Naive B cell (primary cell): ENCODE results near the gene USH2A. TPM values are rescaled to one million over a fixed set of nuclear protein-coding genes. Genes with fewer than 3 reads are reported as not detected.
A peak's percentile ranks its signal among the peaks of the same experiment; 100 is the strongest.

Experiments
- ATAC-seq, 2 donors: fragments of 150-1000 bp; cut with Tn5 transposase; 2 replicates each; pipeline ENCODE4 v1.10.0; 2021; ENCODE audit warnings: low read depth in 2 of 2, mild to moderate bottlenecking in 2 of 2, moderate library complexity in 2 of 2
- DNase-seq: peaks from one replicate; pipeline ENCODE4 v3.0.0; 2022
- H3K27ac Mint-ChIP-seq, 6 donors: one replicate each; pipeline ENCODE4 v1.8.0; 2020 to 2022; ENCODE audit warnings: mild to moderate bottlenecking in 6 of 6, mixed read lengths in 6 of 6, moderate library complexity in 5 of 6, inconsistent platforms in 2 of 6
- H3K27me3 Mint-ChIP-seq, 3 donors: one replicate each; pipeline ENCODE4 v1.8.0; 2021 to 2022; ENCODE audit warnings: mixed read lengths in 3 of 3, mild to moderate bottlenecking in 1 of 3
- H3K36me3 Mint-ChIP-seq, 2 donors: one replicate each; pipeline ENCODE4 v1.8.0; 2020 to 2022; ENCODE audit warnings: mixed read lengths in 2 of 2, inconsistent platforms in 1 of 2, mild to moderate bottlenecking in 1 of 2
- H3K4me1 Mint-ChIP-seq, 3 donors: one replicate each; pipeline ENCODE4 v1.8.0; 2020 to 2022; ENCODE audit warnings: mixed read lengths in 3 of 3, inconsistent platforms in 1 of 3, mild to moderate bottlenecking in 1 of 3, moderate library complexity in 1 of 3
- H3K4me3 Mint-ChIP-seq, 8 donors: one replicate each; pipeline ENCODE4 v1.8.0; 2020 to 2022; ENCODE audit warnings: mild to moderate bottlenecking in 8 of 8, mixed read lengths in 8 of 8, moderate library complexity in 8 of 8, inconsistent platforms in 2 of 8
- H3K9me3 Mint-ChIP-seq, 7 donors: one replicate each; pipeline ENCODE4 v1.8.0; 2020 to 2022; ENCODE audit warnings: mixed read lengths in 7 of 7, mild to moderate bottlenecking in 5 of 7, inconsistent platforms in 2 of 7, moderate library complexity in 1 of 7
- polyA plus RNA-seq, 6 donors: library from polyadenylated mRNA; unstranded; fragments of 300-500 nt; fragmentation: Illumina TruSeq; gene quantifications; one replicate each; pipeline ENCODE4 v1.2.3, GENCODE V29; 2021; ENCODE audit warnings: low read depth in 6 of 6

USH2A gene
- polyA plus RNA-seq, 6 donors from 2014 or later: not detected

DNA sequence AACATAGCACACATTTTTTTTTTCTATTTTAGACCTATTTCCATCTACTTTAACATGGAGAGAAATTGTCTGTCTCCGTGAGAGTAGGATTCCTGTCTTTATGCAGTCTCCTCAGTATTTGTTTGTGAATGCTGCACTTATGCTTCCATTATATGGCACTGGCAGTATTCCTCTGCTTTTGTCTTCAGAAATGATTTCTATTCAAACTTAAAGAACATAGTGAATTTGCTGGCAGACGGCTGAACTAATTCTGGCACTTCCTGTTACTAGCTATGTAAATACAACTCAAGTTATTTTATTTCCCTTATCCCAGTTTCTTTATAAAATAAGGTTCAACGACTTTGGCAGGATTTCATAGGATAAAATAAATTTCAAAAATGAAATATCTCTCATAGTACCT is 810.9 kb downstream of the USH2A start:
- Mint-ChIP-seq H3K27ac (no peak overlapping the region), H3K4me3 (no peak overlapping the region), H3K4me1 (no peaks in the 10 kb centered on the region), H3K36me3 (peaks cover 0 to 34% of the 10 kb centered on the region in 2 donors), H3K9me3 (no peaks in the 10 kb centered on the region), H3K27me3 (no peaks in the 10 kb centered on the region)
- ATAC-seq (no peak), DNase-seq (no peak)

GRCh38 chr1:215608646-215609045 is 814.6 kb downstream of the USH2A start:
- H3K9me3 Mint-ChIP-seq: no peaks in the 10 kb centered on the region
- no peak overlapping the region for H3K4me3 Mint-ChIP-seq
- H3K27ac Mint-ChIP-seq: peak overlapping the region in 1 of 6 donors; percentile 31
- peaks cover 0 to 31% of the 10 kb centered on the region in 2 donors for H3K36me3 Mint-ChIP-seq
- H3K27me3 Mint-ChIP-seq: no peaks in the 10 kb centered on the region
- DNase-seq (no peak), ATAC-seq (no peak)
- no peaks in the 10 kb centered on the region for H3K4me1 Mint-ChIP-seq

GRCh38 chr1:215607412-215607811 is 815.8 kb downstream of the USH2A start:
- no peak for ATAC-seq
- H3K4me3 Mint-ChIP-seq: no peak overlapping the region
- no peak for DNase-seq
- H3K9me3 Mint-ChIP-seq: no peaks in the 10 kb centered on the region
- peaks cover 0 to 22% of the 10 kb centered on the region in 2 donors for H3K36me3 Mint-ChIP-seq
- H3K4me1 Mint-ChIP-seq: no peaks in the 10 kb centered on the region
- H3K27ac Mint-ChIP-seq: no peak overlapping the region
- H3K27me3 Mint-ChIP-seq: no peaks in the 10 kb centered on the region

DNA sequence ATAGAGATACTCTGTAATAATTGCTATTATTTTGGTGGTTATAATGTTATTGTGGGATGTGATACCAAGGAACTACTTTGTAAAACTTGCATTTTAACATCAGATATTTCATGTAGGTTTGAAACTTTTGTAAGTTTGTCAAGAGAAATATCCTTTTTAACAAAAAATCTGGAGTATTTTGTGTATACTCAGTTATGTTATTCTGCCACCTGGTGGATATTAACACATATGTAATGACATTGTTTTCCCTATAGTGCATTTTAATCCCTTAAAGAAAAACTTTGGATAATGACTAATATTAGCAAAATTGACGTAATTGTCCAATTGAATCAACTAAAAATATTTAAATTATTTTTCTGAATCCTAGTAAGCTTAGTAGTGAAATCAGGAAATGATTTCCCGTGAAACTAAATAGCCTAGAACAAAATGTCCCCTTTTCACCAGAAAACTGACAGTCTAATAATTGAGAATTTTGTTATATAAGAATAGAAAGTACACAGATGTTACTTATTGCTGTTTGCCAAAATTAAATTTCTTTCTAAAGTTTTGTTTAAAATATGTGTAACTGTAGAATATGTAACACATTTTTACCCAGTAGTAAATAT is 816.6 kb downstream of the USH2A start:
- Mint-ChIP-seq H3K27me3 (no peaks in the 10 kb centered on the region), H3K36me3 (peaks cover 0 to 19% of the 10 kb centered on the region in 2 donors), H3K9me3 (no peaks in the 10 kb centered on the region), H3K4me1 (no peaks in the 10 kb centered on the region), H3K4me3 (no peak overlapping the region), H3K27ac (no peak overlapping the region)
- DNase-seq: no peak
- no peak for ATAC-seq

GRCh38 chr1:215606036-215606435 is 817.2 kb downstream of the USH2A start:
- Mint-ChIP-seq H3K27me3 (no peaks in the 10 kb centered on the region), H3K9me3 (no peaks in the 10 kb centered on the region), H3K4me1 (no peaks in the 10 kb centered on the region), H3K27ac (no peak overlapping the region), H3K36me3 (peaks cover 0 to 19% of the 10 kb centered on the region in 2 donors), H3K4me3 (no peak overlapping the region)
- no peak for DNase-seq
- ATAC-seq: no peak

DNA sequence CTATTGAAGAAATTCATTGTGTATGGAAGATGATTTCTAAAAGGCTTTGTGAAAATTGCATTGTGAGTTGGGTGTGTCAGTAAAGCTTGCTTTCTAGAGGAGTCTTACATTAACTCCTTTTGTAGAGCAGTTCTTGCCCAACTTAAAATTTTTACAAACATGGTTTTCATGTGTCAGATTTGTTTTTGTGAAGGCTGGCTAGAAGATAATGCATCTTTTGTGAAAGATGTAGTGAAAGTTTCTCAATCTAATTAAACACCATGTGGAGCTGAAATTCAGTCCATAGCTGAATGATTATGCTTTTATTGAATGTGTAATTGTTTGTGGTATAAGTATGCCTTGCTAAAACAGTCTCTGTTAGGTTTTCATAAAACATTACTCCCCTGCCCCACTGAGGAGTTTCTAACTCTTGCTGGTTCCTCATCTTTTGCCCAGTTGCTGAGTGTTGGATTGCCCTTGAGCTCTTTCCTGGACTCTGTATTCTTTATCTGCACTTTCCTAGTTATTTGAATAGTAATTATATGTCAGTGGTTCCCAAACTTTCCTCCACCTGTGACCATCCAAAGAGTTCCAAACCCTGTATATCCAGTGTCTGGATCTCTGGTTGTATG is 818.1 kb downstream of the USH2A start:
- Mint-ChIP-seq H3K27ac (no peak overlapping the region), H3K9me3 (no peaks in the 10 kb centered on the region), H3K4me3 (no peak overlapping the region), H3K27me3 (no peaks in the 10 kb centered on the region), H3K36me3 (peaks cover 0 to 18% of the 10 kb centered on the region in 2 donors), H3K4me1 (no peaks in the 10 kb centered on the region)
- no peak for DNase-seq
- no peak for ATAC-seq

DNA sequence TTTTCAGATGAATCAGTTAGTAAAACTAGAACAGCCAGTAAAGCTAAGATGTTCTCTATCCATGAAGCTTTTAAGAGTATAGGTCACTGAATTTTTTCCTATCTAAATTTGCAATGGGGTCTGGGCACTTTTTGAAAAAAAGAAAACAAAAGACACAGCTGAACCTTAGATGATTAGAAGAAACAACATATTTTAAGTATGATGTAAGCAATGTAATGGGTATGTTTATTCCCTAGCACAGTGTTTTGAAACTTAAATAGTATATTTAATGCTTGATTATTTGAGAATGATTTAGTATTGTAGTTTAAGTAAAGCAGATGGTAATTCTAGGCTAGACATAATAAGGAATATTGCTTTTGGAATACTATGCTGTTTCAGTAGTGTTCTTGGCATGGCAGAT is 819.9 kb downstream of the USH2A start:
- Mint-ChIP-seq H3K4me1 (no peaks in the 10 kb centered on the region), H3K4me3 (no peak overlapping the region), H3K27me3 (no peaks in the 10 kb centered on the region), H3K36me3 (peaks cover 0 to 6% of the 10 kb centered on the region in 2 donors), H3K9me3 (peaks cover 0 to 1% (median 0%) of the 10 kb centered on the region in 7 donors), H3K27ac (no peak overlapping the region)
- ATAC-seq (no peak), DNase-seq (no peak)

DNA sequence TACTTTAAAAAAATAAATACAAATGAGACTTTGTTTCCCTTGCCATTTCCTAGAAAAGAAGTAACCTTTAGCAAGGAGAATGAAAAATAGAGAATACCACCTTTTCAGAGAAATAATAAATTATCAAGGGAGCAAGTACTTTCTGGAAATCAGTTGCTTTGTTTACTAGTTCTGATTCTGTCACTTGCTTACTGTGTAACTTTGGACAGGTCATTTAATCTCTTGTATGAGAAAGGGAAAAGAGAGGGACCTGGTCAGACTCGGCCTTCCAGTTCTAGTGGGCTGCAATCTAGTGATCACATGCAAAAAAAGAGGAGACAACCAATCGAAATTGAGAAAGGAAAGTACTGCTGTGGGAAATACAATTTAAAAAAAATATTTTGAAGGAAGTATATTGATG is 822.0 kb downstream of the USH2A start:
- ATAC-seq (no peak), DNase-seq (no peak)
- H3K27ac Mint-ChIP-seq: no peak overlapping the region
- peaks cover 0 to 2% (median 0%) of the 10 kb centered on the region in 3 donors for H3K4me1 Mint-ChIP-seq
- H3K27me3 Mint-ChIP-seq: no peaks in the 10 kb centered on the region
- peaks cover 0 to 1% (median 0%) of the 10 kb centered on the region in 7 donors for H3K9me3 Mint-ChIP-seq
- H3K36me3 Mint-ChIP-seq: peaks cover 6 to 11% of the 10 kb centered on the region in 2 donors
- no peak overlapping the region for H3K4me3 Mint-ChIP-seq

- peaks cover 0 to 1% (median 0%) of the 10 kb centered on the region in 7 donors for H3K9me3 Mint-ChIP-seq
- H3K4me3 Mint-ChIP-seq: no peak overlapping the region
- H3K36me3 Mint-ChIP-seq: peaks cover 10 to 13% of the 10 kb centered on the region in 2 donors
Observed at GRCh38 chr1:215600867-215601266, 822.4 kb downstream of the USH2A start.

DNA sequence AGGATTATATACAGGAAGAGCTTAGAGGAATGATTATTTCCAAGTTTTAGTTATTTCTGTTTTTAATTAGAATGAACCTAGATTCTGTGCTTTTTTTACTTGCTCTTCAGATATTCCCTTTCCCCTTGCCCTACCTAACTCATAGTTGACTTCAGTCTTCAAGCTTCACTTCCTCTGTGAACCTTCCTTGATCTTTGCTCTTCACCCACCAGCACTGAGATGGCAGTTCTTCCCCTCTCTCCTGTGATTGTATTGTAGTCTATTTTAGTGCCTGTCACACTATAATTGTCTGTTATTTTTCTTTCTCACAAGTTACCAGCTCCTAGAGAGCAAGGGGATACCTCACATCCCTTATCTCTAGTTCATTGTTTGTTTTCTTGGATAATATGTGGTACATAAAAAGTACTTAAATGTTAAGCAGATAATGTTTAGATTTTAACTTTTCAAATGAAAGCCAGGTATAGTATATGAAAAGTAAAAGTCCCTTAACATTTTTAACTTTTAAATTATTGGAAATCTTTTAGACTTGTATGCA is 822.9 kb downstream of the USH2A start:
- Mint-ChIP-seq H3K36me3 (peaks cover 13 to 15% of the 10 kb centered on the region in 2 donors), H3K4me3 (no peak overlapping the region), H3K4me1 (peaks cover 0 to 7% (median 0%) of the 10 kb centered on the region in 3 donors), H3K9me3 (peaks cover 0 to 1% (median 0%) of the 10 kb centered on the region in 7 donors), H3K27ac (peak overlapping the region in 1 of 6 donors; percentile 18), H3K27me3 (no peaks in the 10 kb centered on the region)
- no peak for ATAC-seq
- no peak for DNase-seq

More at GRCh38 chr1:215600867-215601266, 822.4 kb downstream of the USH2A start:
- ATAC-seq (no peak), DNase-seq (no peak)
- Mint-ChIP-seq H3K27me3 (no peaks in the 10 kb centered on the region), H3K4me1 (peaks cover 0 to 6% (median 0%) of the 10 kb centered on the region in 3 donors), H3K27ac (no peak overlapping the region)

- H3K4me1 Mint-ChIP-seq: peaks cover 0 to 7% (median 0%) of the 10 kb centered on the region in 3 donors
- ATAC-seq (no peak), DNase-seq (no peak)
- no peaks in the 10 kb centered on the region for H3K27me3 Mint-ChIP-seq
- no peak overlapping the region for H3K4me3 Mint-ChIP-seq
- peaks cover 0 to 1% (median 0%) of the 10 kb centered on the region in 7 donors for H3K9me3 Mint-ChIP-seq
- peak overlapping the region in 1 of 6 donors; percentile 7 for H3K27ac Mint-ChIP-seq
- H3K36me3 Mint-ChIP-seq: peaks cover 13 to 15% of the 10 kb centered on the region in 2 donors
Observed at GRCh38 chr1:215599418-215600074, 823.7 kb downstream of the USH2A start.

DNA sequence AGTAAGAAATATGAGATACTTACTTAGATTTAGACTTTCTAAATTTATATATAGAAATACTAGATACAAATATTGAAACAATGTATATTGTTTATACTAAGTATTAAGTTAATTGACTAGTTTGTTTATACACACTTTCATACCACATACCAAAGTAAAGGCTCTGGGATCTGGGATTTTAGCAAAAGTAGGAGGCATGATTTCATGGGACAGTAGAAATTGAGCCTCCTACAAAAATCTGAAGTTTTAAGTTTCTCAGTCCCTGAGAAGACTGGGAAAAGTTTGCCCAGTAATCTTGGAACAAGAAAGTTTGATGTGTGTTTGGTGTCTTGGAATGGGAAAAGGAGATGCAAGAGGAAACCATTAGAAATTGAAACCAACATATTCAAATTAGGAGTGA is 825.3 kb downstream of the USH2A start:
- Mint-ChIP-seq H3K9me3 (peaks cover 0 to 1% (median 0%) of the 10 kb centered on the region in 7 donors), H3K4me3 (no peak overlapping the region), H3K36me3 (peaks cover 8 to 15% of the 10 kb centered on the region in 2 donors), H3K27me3 (no peaks in the 10 kb centered on the region), H3K27ac (no peak overlapping the region), H3K4me1 (peaks cover 0 to 7% (median 0%) of the 10 kb centered on the region in 3 donors)
- DNase-seq (no peak), ATAC-seq (no peak)

GRCh38 chr1:215595231-215595630 is 828.0 kb downstream of the USH2A start:
- no peak for DNase-seq

More at GRCh38 chr1:215595231-215595630, 828.0 kb downstream of the USH2A start:
- H3K4me3 Mint-ChIP-seq: no peak overlapping the region
- H3K27me3 Mint-ChIP-seq: no peaks in the 10 kb centered on the region
- no peak for ATAC-seq
- H3K4me1 Mint-ChIP-seq: peaks cover 0 to 7% (median 0%) of the 10 kb centered on the region in 3 donors
- H3K27ac Mint-ChIP-seq: no peak overlapping the region
- H3K9me3 Mint-ChIP-seq: peaks cover 0 to 6% (median 0%) of the 10 kb centered on the region in 7 donors
- peaks cover 15 to 32% of the 10 kb centered on the region in 2 donors for H3K36me3 Mint-ChIP-seq
